ENCODE data around the gene GRB10.

Gene GRB10

GRCh38 chr7:50718876-50719275 lies 63.8 kb downstream of the GRB10 start:
- DNase-seq (ENCODE audit: low read depth), result no peak

GRCh38 chr7:50718311-50718710 lies 64.4 kb downstream of the GRB10 start:
- DNase-seq (ENCODE audit: low read depth), result no peak

- DNase-seq (ENCODE audit: low read depth), result no peak
Observed at GRCh38 chr7:50717181-50717580, 65.5 kb downstream of the GRB10 start.

DNA sequence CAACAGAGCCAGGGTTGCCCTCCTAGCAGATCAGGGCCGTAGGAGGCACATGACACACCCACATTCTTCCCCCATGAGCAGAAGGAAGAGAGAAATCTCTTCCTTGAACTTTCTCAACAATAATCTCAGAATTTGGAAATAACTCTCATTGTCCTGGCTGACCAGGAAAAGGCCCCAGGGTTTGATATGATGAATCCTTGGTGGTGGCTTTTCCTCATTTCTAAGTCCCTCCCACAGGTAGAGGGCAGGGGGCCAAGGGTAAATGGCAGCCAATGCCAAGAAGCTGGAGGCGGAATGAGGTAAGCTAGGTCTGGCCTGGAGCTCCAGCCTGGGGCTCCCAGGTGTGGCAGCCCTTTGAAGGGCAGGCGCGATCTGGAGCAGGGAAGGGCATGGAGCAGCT lies 67.8 kb downstream of the GRB10 start:
- DNase-seq (ENCODE audit: low read depth), result no peak

GRCh38 chr7:50713123-50713965 lies 69.4 kb downstream of the GRB10 start:
- no peak for DNase-seq (ENCODE audit: low read depth)

DNA sequence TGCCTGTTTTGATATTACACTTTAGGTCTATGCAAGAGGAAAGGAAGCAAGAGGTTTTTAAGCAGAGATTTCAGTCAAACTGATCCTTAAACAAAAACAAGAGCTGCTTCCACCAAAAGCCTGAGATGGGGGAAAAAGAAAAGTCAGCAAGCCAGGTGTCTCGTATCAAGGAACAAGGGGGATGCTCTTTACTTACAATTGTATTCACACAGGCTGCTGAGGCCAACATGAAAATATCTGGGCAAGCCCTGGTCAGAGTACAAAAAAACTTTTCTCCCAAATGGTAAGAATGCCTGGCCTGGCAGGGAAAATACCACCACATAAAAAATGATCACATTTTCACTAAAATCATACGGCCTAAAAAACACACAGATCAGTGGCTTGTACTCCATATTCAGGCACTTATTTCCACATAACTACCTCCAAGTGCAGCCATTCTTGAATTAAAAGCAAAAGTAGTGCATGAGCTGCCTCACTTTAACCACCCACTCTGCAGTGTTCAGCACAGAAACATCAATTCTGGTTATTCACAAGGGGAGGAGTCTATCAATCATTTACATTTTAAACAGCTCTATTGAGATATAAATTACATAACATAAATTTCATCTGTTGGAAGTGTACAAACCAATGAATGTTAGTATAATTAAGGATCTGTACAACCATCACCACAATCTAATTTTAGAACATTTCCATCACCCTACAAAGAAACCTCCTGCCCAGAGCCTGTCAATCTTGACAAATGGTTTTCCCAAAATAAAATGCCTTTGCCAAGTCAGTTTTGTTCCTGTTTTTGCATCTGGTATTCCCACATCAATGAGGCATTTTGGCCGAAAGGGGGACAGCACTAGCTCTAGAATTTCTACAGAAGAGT lies 70.2 kb downstream of the GRB10 start:
- no peak for DNase-seq (ENCODE audit: low read depth)

GRCh38 chr7:50711271-50712175 lies 71.2 kb downstream of the GRB10 start:
- DNase-seq (ENCODE audit: low read depth), result no peak

GRCh38 chr7:50710441-50711154 lies 72.1 kb downstream of the GRB10 start:
- DNase-seq (ENCODE audit: low read depth), result no peak

DNA sequence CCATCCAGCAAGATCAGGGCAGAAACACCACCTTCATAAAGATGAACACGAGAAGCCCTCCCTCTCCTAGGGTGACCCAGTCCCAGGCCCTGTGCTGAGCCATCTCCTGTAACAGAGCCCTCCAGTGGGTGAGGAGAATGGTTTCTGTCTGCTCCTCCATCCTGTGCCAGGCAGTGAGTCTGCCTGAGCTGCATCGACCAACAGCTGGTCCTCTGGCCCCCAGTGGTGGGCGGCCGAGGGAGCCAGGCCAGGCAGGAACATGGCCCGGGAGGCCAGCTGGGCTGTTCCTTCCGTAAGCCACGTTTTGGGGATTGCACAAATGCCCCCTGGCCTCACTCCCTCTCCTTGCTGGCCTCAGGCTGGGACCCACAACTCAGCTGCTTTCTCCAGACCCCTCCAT lies 73.5 kb downstream of the GRB10 start:
- DNase-seq (ENCODE audit: low read depth), result no peak

- no peak for DNase-seq (ENCODE audit: low read depth)
Observed at GRCh38 chr7:50707236-50708006, 75.3 kb downstream of the GRB10 start.

GRCh38 chr7:50706469-50706937 lies 76.2 kb downstream of the GRB10 start:
- no peak for DNase-seq (ENCODE audit: low read depth)

GRCh38 chr7:50704844-50705243 lies 77.9 kb downstream of the GRB10 start:
- DNase-seq (ENCODE audit: low read depth), result no peak

- no peak for DNase-seq (ENCODE audit: low read depth)
Observed at GRCh38 chr7:50703654-50704053, 79.0 kb downstream of the GRB10 start.

- no peak for DNase-seq (ENCODE audit: low read depth)
Observed at GRCh38 chr7:50699143-50699542, 83.6 kb downstream of the GRB10 start.

DNA sequence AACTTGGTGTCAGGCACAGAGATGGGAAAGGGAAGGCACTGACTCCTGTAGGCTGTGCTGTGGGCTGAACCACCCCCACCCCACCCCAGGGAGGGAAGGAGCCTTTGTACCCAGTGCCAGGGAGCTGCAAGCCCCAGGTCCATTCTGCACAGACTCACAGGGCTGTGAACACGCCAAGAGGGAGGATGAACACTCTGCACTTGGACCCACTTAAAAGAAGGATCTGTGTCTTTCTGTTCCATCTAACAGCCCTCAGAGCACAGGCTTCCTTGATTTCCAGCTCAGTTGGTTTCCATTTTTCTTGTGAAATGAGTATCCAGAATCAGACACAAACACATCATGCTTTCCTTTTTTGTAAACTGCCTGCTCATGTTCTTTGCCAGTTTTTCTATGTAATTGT lies 84.9 kb downstream of the GRB10 start:
- DNase-seq (ENCODE audit: low read depth), result no peak

GRCh38 chr7:50696810-50697582 lies 85.7 kb downstream of the GRB10 start:
- no peak for DNase-seq (ENCODE audit: low read depth)

- no peak for DNase-seq (ENCODE audit: low read depth)
Observed at GRCh38 chr7:50695026-50695425, 87.7 kb downstream of the GRB10 start.

GRCh38 chr7:50693455-50694130 lies 89.1 kb downstream of the GRB10 start:
- no peak for DNase-seq (ENCODE audit: low read depth)

DNA sequence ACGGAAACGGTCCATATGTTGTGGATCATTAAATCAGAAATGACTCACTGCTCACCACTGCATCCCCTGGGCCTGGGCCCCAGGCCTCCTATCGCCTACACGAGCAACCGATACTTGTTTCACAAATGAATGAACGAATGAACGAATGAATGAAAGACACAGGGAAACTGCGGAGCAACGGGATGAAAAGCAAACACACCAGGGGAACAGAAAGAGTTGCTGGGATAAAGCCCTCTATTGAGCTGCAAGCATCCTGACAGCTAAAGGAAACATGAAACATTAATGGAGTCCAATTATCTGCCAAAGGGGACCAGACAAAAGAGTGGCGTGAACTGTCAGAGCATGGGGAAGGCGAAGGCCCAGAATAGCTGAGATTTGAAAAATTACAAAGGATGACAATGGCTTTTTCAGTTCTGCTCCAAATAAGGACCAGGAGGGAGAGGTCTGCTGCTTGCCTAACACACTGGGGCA lies 92.1 kb downstream of the GRB10 start:
- DNase-seq (ENCODE audit: low read depth), result no peak

Data from fibroblast of the conjunctiva (primary cell).